Gastroesophageal sphincter (tissue), 4 donors: ENCODE data around the gene PTRHD1. TPM values are rescaled to one million over a fixed set of nuclear protein-coding genes. Genes with fewer than 3 reads are reported as not detected.

ENCODE experiments used
- ATAC-seq: fragments of 150-250 bp; one replicate; pipeline ENCODE4 v1.9.1; 2016; ENCODE audit warnings: mild to moderate bottlenecking, moderate library complexity
- H3K27ac ChIP-seq, 4 donors: fragments of 200-600 bp; sonication (generic) in 3 of 4; 1 replicate in 3 of 4; 2 replicates in 1 of 4; pipeline ENCODE4 v1.5.1; 2016 to 2019
- H3K27me3 ChIP-seq: fragments of 200-600 bp; sonication (generic); one replicate; pipeline ENCODE4 v1.5.1; 2019
- H3K36me3 ChIP-seq, 2 donors: fragments of 200-600 bp; sonication (generic); one replicate each; pipeline ENCODE4 v1.5.1; 2019; ENCODE audit warnings: control low read depth in 1 of 2
- H3K4me1 ChIP-seq, 3 donors: fragments of 200-600 bp; sonication (generic); 1 replicate in 2 of 3; 2 replicates in 1 of 3; pipeline ENCODE4 v1.5.1; 2016 to 2019; ENCODE audit warnings: control low read depth in 2 of 3
- H3K4me3 ChIP-seq, 2 donors: fragments of 200-600 bp; sonication (generic); one replicate each; pipeline ENCODE4 v1.5.1; 2019; ENCODE audit warnings: mild to moderate bottlenecking in 1 of 2, moderate library complexity in 1 of 2
- H3K9me3 ChIP-seq, 3 donors: fragments of 200-600 bp; sonication (generic); one replicate each; pipeline ENCODE4 v1.5.1; 2017 to 2019; ENCODE audit warnings: control low read depth in 2 of 3
- EP300 ChIP-seq: sonication (generic); formaldehyde crosslinking; IDR thresholded peaks from one replicate; pipeline ENCODE4 v1.6.1; 2017; ENCODE audit warnings: antibody characterized with exemption, mild to moderate bottlenecking
- POLR2A ChIP-seq, 2 donors: fragments of 450-650 bp; IDR thresholded peaks; one replicate each; pipeline ENCODE4 v1.6.1; 2017; ENCODE audit warnings: antibody characterized with exemption in 2 of 2, mild to moderate bottlenecking in 2 of 2, moderate library complexity in 1 of 2
- POLR2AphosphoS5 ChIP-seq: sonication (generic); formaldehyde crosslinking; IDR thresholded peaks from one replicate; pipeline ENCODE4 v1.6.1; 2017; ENCODE audit warnings: antibody characterized with exemption
- WGBS, 2 donors: methylation state at CpG; one replicate each; pipeline ENCODE4 v1.1.5; 2018; ENCODE audit warnings: low coverage in 1 of 2; 5-methylcytosine and 5-hydroxymethylcytosine counted together
- total RNA-seq, 4 donors: library from RNA; depleted of rRNA; stranded (reverse); fragments of >200 nt; gene quantifications; one replicate each; pipeline ENCODE4 v1.1.0, GENCODE V29; 2016
- TF ChIP-seq, protein P1 (sequence below), 4 experiments: fragments of 200-600 bp in 2 of 4; fragments of 450-650 bp in 2 of 4; sonication (generic) in 1 of 4; IDR thresholded peaks; one replicate each; pipeline ENCODE4 v1.5.1; 2017 to 2019; ENCODE audit warnings: antibody characterized with exemption in 4 of 4, mild to moderate bottlenecking in 2 of 4, moderate library complexity in 2 of 4

Gene PTRHD1
- total RNA-seq, 4 donors from 2014 or later = 11.8 to 12.4 (median 12.1) TPM

DNA sequence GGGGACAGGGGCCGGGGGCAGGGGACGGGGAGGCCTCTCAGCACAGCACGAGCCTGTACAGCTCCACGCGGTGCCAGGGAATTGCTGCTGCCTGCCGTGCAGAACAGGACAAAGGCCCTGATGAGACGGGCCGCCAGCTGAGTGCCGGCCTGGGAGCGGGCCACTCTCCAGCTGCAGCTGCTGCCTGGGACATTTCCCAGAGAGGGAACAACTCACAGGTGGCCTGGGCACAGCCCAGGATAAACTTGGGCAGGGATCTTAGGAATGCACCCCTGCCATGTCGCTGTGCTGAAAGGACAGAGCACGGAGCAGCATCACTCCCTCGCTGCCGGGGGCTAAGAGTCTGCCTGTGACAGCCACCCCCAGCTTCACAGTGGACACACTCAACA, 38.9 kb upstream of the PTRHD1 start:
- no peak for TF ChIP-seq POLR2AphosphoS5
- 40% methylated on average over 1 of the region's 14 CpGs; no CpG with 5 or more reads in 1 of the 2 donors for WGBS, 2 donors
- Histone ChIP-seq H3K4me1 (peaks cover 0 to 12% (median 0%) of the 10 kb centered on the region in 3 donors), H3K27ac (no peak overlapping the region), H3K9me3 (no peaks in the 10 kb centered on the region), H3K36me3 (peaks cover 0 to 55% of the 10 kb centered on the region in 2 donors), H3K27me3 (no peaks in the 10 kb centered on the region), H3K4me3 (no peak overlapping the region)
- no peak for ATAC-seq

- Histone ChIP-seq H3K9me3 (no peaks in the 10 kb centered on the region), H3K27ac (no peak overlapping the region), H3K27me3 (no peaks in the 10 kb centered on the region), H3K36me3 (peaks cover 0 to 49% of the 10 kb centered on the region in 2 donors), H3K4me3 (no peak overlapping the region), H3K4me1 (peaks cover 0 to 12% (median 0%) of the 10 kb centered on the region in 3 donors)
- WGBS, 2 donors = 73% methylated on average over 2 of the region's 18 CpGs; no CpG with 5 or more reads in 1 of the 2 donors
- TF ChIP-seq POLR2A (IDR thresholded peaks at IDR 0.05) (no peak), EP300 (no peak)
- TF ChIP-seq, protein P1, sequence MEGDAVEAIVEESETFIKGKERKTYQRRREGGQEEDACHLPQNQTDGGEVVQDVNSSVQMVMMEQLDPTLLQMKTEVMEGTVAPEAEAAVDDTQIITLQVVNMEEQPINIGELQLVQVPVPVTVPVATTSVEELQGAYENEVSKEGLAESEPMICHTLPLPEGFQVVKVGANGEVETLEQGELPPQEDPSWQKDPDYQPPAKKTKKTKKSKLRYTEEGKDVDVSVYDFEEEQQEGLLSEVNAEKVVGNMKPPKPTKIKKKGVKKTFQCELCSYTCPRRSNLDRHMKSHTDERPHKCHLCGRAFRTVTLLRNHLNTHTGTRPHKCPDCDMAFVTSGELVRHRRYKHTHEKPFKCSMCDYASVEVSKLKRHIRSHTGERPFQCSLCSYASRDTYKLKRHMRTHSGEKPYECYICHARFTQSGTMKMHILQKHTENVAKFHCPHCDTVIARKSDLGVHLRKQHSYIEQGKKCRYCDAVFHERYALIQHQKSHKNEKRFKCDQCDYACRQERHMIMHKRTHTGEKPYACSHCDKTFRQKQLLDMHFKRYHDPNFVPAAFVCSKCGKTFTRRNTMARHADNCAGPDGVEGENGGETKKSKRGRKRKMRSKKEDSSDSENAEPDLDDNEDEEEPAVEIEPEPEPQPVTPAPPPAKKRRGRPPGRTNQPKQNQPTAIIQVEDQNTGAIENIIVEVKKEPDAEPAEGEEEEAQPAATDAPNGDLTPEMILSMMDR (IDR thresholded peaks at IDR 0.05) = no peak
- no peak for ATAC-seq
Observed at GRCh38 chr2:24831221-24832072, 38.3 kb upstream of the PTRHD1 start.

- 100% methylated on average over 2 of the region's 12 CpGs; no CpG with 5 or more reads in 1 of the 2 donors for WGBS, 2 donors
- H3K36me3 ChIP-seq = peaks cover 0 to 46% of the 10 kb centered on the region in 2 donors
Observed at GRCh38 chr2:24830786-24831185, 37.6 kb upstream of the PTRHD1 start.

DNA sequence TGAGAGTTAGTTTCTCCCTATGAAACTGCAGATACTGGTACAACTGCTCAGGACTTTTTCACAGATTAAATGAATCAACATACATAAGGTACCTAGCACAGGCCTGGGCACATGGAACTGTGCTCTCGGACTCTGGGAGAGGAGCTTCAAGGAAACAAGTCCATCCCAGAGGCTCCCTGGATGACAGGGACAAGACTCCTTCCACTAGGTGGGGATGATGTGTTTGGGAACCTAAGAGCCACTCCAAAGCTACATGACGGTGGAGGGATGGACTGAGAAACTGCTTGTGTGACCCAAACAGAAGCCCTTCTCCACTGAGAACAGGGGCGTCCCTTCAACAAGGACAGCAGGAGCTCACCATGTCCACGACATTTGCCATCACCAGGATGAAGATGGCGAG, 37.2 kb upstream of the PTRHD1 start:
- ATAC-seq = no peak
- Histone ChIP-seq H3K4me1 (peaks cover 0 to 12% (median 0%) of the 10 kb centered on the region in 3 donors), H3K27ac (no peak overlapping the region), H3K27me3 (no peaks in the 10 kb centered on the region), H3K36me3 (peaks cover 0 to 43% of the 10 kb centered on the region in 2 donors), H3K4me3 (no peak overlapping the region), H3K9me3 (no peaks in the 10 kb centered on the region)
- no peak for TF ChIP-seq POLR2AphosphoS5
- no peak for TF ChIP-seq POLR2A (IDR thresholded peaks at IDR 0.05)
- TF ChIP-seq, protein P1 (IDR thresholded peaks at IDR 0.05) = no peak
- no peak for TF ChIP-seq EP300
- WGBS, 2 donors = 100% methylated on average over 1 of the region's 5 CpGs

More at GRCh38 chr2:24830786-24831185, 37.6 kb upstream of the PTRHD1 start:
- Histone ChIP-seq H3K27ac (no peak overlapping the region), H3K4me1 (peaks cover 0 to 12% (median 0%) of the 10 kb centered on the region in 3 donors), H3K4me3 (no peak overlapping the region), H3K9me3 (no peaks in the 10 kb centered on the region), H3K27me3 (no peaks in the 10 kb centered on the region)
- no peak for ATAC-seq
- no peak for TF ChIP-seq POLR2AphosphoS5
- no peak for TF ChIP-seq POLR2A (IDR thresholded peaks at IDR 0.05)
- TF ChIP-seq, protein P1 (IDR thresholded peaks at IDR 0.05) = no peak
- no peak for TF ChIP-seq EP300

GRCh38 chr2:24828238-24828996, 35.2 kb upstream of the PTRHD1 start:
- no peak overlapping the region for H3K27ac ChIP-seq
- H3K27me3 ChIP-seq = no peaks in the 10 kb centered on the region
- no peak for TF ChIP-seq EP300
- no peak for TF ChIP-seq POLR2A (IDR thresholded peaks at IDR 0.05)
- no peak for TF ChIP-seq POLR2AphosphoS5
- TF ChIP-seq, protein P1 (IDR thresholded peaks at IDR 0.05) = no peak
- no peak overlapping the region for H3K4me3 ChIP-seq
- ATAC-seq = no peak
- peaks cover 0 to 12% (median 0%) of the 10 kb centered on the region in 3 donors for H3K4me1 ChIP-seq
- 64 to 77% methylated on average over 5 to 11 of the region's 17 CpGs for WGBS, 2 donors
- no peaks in the 10 kb centered on the region for H3K9me3 ChIP-seq
- H3K36me3 ChIP-seq = peaks cover 0 to 32% of the 10 kb centered on the region in 2 donors
